ENCODE results near the gene BOD1. TPM values are rescaled to one million over a fixed set of nuclear protein-coding genes. Genes with fewer than 3 reads are reported as not detected.

Gene BOD1
- total RNA-seq, result 38.9 and 50.2 TPM in 2 replicates

GRCh38 chr5:173616577-173617118 is at the start of gene BOD1:
BOD1 (minus strand) TSS chr5:173616650; CDS start chr5:173616436, 214 bp downstream.
- DNase-seq (ENCODE audit: low read depth in 2 of 2), result peak; percentile 97 to 99

- no peak for DNase-seq (ENCODE audit: low read depth in 2 of 2)
These were observed 48.9 kb upstream of the BOD1 start for GRCh38 chr5:173665326-173665725.

GRCh38 chr5:173664154-173664526 is 47.7 kb upstream of the BOD1 start:
- peak; percentile 12 to 34 for DNase-seq (ENCODE audit: low read depth in 2 of 2)

DNA sequence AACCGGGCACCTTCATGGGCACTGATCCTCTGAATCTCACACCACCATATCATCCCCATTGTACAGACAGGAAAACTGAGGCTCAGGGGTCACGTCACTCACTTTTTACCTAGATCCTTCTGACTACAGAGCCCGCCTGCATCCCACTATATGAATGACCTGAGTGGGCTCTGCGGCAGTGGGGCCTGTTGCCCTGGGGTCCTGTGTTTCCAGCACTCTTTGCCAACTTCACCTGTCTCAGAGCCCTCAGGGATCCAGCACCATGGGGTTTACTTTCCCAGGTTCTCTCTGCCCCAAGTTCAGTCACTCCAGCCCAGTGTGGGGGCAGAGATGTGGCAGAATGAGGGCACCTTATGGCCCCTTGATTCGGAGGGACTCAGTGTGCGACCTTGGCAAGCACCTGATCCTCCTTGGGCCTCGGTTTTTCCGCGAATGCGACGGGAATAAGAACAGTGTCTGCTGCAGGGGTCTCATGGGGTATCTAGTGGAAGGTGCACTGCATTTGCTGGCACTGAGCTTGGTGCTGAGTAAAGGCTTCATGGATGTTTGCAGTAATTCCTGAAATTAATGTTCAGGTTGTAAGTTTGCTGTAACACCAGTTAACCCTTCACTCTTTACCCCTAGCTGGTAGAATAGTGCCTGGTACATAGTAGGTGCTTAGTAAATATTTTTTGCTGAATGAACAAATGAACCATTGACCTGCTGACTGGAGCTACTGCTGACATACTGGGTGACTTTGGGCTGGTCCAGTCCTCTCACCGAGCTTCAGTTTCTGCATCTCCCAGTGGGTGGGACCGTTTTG is 47.1 kb upstream of the BOD1 start:
- no peak for DNase-seq (ENCODE audit: low read depth in 2 of 2)

- DNase-seq (ENCODE audit: low read depth in 2 of 2), result no peak
These were observed 46.3 kb upstream of the BOD1 start for GRCh38 chr5:173662581-173663351.

- DNase-seq (ENCODE audit: low read depth in 2 of 2), result no peak
These were observed 44.2 kb upstream of the BOD1 start for GRCh38 chr5:173660481-173661280.

GRCh38 chr5:173659423-173659822 is 43.0 kb upstream of the BOD1 start:
- DNase-seq (ENCODE audit: low read depth in 2 of 2), result no peak

GRCh38 chr5:173657741-173658356 is 41.4 kb upstream of the BOD1 start:
- DNase-seq (ENCODE audit: low read depth in 2 of 2), result no peak

GRCh38 chr5:173655196-173655797 is 38.8 kb upstream of the BOD1 start:
- no peak for DNase-seq (ENCODE audit: low read depth in 2 of 2)

GRCh38 chr5:173653822-173654523 is 37.5 kb upstream of the BOD1 start:
- no peak for DNase-seq (ENCODE audit: low read depth in 2 of 2)

DNA sequence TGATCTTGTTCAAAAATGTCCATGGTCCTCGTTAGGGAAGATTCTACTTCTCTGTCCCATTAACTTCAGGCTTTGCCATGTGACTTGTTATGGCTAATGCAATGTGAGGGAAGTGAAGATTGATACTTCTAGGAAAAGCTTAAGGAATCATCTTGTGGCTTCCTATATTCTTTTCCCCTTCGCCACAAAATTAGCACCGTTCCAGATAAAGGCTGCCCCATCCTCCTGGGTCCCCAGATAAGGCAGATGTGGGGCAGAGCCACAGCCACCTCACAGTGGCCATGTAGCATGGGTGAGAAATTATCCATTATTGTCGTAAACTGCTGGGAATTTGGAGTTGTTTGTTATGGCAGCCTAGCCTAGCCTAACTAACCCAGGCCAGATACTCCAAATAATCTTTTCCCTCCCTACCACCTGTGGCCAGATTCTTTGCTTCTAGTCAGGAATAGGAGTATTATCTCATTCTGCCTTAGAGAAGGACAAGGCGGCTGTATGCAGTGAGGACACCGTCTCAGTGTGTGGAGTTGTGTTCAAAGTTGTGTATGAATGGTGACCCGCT is 31.9 kb upstream of the BOD1 start:
- DNase-seq (ENCODE audit: low read depth in 2 of 2), result no peak

DNA sequence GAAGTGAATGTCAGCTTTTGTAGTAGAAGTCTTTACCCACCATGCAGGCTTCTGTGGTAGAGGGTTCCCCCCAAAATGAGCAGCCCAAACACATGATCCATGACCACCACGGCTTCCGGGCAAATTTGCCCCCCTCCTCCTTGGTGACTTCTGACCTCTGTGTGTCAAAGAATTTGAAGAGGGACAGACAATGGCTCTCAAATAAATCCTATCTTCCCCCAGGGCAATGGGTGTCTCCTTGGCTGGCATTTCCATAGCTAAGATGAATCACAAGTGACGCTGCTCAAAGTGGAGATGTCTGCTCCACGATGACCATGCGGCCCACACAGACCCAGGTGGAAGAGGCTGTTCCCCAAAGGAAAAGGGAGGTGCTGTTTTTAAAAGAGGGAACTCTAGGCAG is 30.2 kb upstream of the BOD1 start:
- DNase-seq (ENCODE audit: low read depth in 2 of 2), result no peak

DNA sequence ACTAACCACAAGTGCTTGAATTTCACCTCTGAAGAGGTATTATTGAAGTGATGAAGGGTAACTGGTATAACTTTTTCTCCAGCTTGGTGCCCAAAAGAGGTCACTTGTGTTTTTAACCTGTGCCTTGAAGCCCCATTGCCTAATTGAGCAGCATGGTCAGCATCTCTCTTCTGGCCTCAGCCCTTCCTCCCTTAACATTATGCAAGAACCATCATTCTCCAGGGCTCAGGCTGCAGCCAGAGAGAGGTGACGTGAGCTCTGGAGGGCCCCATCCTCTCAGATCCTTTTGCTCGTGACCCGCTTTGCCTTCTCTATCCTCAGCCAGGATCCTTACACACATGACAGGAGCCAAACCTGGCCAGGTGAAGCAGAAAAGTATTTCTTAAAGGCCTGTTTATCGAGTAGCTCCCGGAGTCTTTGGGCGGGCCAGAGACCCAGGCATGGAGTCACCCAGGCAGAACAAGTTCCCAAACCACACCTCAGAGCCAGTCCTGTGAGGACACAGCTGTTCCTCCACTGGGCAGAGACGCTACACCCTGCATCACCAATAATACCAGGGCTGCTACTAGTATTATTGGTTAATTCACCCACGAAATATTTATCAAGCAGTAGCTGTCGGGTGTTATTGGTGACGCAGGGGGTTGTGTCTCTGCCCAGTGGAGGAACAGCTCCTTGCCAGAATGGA is 29.6 kb upstream of the BOD1 start:
- no peak for DNase-seq (ENCODE audit: low read depth in 2 of 2)

- DNase-seq (ENCODE audit: low read depth in 2 of 2), result no peak
These were observed 29.0 kb upstream of the BOD1 start for GRCh38 chr5:173645437-173645807.

GRCh38 chr5:173644673-173645436 is 28.4 kb upstream of the BOD1 start:
- DNase-seq (ENCODE audit: low read depth in 2 of 2), result no peak

DNA sequence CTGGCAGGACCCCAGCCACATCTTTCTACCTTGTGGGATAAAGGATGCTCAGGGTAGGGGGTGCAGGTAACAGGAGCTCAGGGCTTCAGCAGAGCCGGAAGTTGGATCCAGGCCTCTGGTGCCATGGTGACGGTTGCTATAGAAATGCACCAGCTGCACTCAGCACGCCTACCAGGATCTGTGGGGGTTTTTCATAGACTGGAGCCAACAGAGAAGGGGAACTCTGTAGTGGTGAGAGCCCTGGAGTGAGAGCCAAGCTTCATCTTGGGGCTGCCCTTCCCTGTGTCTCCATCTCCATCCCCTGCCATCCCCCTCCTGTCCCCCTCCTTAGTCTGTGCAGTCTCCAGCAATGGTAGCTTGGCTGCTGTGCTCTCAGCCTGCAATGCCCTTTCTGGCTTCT is 27.5 kb upstream of the BOD1 start:
- no peak for DNase-seq (ENCODE audit: low read depth in 2 of 2)

DNA sequence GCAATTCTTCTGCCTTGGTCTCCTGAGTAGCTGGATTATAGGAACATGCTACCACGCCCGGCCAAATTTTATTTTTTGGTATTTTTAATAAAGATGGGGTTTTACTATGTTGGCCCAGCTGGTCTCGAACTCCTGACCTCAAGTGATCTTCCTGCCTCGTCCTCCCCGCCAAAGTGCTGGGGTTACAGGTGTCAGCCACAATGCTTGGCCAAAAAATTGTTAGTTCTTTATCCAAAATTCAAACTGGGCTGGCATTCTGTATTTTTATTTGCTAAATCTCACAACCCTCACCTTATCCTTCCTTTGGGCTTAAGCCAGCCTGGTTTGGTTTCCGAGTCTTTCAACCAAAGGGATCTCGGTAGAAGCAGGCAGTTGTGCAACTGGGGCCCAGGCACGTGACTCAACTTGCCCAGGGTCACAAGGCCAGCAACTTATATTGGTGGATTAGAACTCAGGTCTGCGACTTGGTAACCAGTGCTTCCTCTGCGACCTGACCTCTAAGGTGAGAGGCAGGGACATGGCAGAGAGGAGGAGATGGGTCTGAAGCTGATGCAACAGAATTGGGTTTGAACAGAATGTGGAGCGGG is 26.5 kb upstream of the BOD1 start:
- no peak for DNase-seq (ENCODE audit: low read depth in 2 of 2)

DNA sequence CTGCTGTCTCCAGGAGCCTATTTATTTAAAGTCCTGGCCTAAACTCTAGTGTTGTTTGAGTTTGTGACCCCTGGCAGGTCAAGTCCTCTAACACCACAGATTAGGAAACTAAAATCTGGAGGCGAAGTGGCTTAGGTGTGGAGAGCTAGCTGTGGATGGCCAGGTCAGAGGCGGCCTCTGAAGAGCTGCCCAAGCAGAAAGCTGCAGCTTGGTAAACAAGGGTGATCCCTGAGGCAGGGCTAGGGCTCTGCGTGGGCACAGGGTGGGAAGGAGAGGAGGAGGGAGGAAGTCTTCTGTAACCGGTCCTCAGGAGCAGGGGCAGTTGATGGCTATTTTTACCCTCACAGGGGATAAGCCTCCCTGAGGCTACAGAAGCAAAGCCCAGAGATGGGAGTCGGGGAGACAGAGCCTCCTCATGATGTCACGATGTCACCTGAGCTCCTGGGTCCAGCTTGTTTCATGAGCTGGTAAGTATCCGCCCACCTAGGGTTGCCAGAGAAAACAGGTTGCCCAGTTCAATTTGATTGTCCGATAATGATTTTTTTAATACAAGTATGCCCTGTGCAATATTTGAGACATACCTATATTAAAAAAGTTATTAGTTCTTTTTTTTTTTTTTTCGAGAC is 25.9 kb upstream of the BOD1 start:
- DNase-seq (ENCODE audit: low read depth in 2 of 2), result no peak

All from dermis microvascular lymphatic vessel endothelial cell (primary cell).